T-helper 1 cell treated with Interleukin-12 subunit alpha and Interleukin-12 subunit beta and Interleukin-4 antibody, amounts not matched to agents 30 ng/mL and 1 ng/mL, for 36 hours (primary cell): Measurements from ENCODE around the gene CUTA. TPM values are rescaled to one million over a fixed set of nuclear protein-coding genes. Genes with fewer than 3 reads are reported as not detected.

Experiments used
- intact Hi-C: fragments of 100-400 bp; cut with micrococcal nuclease; formaldehyde crosslinking; loops from one replicate; pipeline ENCODE4 v1.15.1; 2024
- total RNA-seq: library from RNA; stranded (reverse); gene quantifications from 2 replicates; pipeline ENCODE4 v1.2.3, GENCODE V29; 2022

The CUTA gene
- total RNA-seq, 1 donor from 2014 or later = 135 TPM

DNA sequence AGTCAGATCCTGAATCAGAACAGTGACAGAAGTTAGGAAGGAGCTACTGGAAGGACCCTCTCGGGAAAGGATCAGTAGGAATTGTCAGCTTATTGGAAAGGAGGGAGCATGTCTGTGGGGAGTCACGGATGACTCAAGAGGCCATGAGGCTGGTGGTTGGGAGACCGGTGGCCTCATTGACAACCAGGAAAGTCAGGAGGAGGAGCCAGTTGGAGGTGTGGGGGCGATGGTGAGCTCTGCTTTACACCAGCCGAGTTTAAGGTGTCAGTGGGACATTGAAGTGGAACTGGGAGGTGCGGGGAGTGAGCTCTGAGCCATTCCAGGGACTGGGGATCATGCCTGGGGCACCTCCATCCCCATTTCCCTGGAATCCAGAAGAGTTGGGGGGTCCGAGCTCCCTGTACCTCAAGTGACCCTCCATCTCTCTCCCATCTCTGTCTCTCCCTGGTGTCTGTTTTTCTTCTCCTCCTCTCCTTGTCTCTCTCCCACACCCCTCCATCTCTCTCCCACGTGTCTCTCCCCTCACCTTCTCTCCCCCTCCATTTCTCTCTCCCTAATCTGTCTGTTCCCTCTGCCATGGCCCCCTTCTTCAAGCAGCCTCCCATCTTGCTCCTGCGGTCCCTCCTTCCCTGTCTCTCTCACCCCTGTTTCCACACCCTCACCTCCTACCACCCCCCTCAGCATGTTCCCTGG lies 22.2 kb upstream of the CUTA start:
- intact Hi-C loops = no loop called here

DNA sequence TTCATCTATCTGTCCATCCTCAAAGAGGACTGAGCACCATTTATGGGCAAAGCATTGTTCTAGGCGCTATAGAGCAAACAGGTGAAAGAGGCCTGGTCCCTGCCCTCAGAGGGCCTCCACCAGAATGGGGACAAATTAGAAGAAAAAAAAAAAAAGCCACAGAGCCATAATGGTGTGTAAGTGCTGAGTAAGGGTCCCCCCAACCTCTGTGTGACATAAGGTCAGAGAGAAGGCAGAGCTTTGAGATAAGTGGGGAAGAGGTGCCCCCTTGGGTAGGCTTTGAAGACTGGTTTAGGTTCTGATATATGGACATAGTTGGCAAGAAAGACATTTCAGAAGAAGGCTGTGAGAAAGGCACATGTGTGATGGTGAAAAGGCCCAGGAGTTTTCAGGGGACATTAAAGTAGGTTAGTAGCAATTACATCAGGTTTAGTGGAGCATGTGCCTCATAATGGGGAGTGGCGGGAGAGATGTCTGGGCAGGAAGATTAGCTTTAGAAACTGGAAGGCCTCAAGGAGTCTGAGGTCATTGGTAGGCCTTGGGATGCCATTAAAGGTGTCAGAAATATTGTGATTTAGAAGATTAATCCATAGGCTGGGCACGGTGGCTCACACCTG lies 21.2 kb upstream of the CUTA start:
- intact Hi-C loops = no loop called here

DNA sequence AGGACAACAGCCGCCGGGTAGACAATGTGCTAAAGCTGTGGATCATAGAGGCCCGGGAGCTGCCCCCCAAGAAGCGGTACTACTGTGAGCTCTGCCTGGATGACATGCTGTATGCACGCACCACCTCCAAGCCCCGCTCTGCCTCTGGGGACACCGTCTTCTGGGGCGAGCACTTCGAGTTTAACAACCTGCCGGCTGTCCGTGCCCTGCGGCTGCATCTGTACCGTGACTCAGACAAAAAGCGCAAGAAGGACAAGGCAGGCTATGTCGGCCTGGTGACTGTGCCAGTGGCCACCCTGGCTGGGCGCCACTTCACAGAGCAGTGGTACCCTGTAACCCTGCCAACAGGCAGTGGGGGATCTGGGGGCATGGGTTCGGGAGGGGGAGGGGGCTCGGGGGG lies 19.8 kb upstream of the CUTA start:
- intact Hi-C loops = no loop called here

DNA sequence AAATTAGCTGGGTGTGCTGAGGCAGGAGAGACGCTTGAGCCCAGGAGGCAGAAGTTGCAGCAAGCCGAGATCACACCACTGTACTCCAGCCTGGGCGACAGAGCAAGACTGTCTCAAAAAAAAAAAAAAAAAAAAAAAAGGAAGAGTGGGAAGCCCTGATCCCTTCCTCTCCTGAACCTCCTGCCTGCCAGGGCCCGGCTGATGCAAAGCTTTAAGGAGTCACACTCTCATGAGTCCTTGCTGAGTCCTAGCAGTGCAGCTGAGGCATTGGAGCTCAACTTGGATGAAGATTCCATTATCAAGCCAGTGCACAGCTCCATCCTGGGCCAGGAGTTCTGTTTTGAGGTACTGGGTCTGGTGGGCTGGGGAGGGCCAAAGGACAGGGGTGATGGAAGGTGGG lies 17.1 kb upstream of the CUTA start:
- intact Hi-C loops = no loop called here

DNA sequence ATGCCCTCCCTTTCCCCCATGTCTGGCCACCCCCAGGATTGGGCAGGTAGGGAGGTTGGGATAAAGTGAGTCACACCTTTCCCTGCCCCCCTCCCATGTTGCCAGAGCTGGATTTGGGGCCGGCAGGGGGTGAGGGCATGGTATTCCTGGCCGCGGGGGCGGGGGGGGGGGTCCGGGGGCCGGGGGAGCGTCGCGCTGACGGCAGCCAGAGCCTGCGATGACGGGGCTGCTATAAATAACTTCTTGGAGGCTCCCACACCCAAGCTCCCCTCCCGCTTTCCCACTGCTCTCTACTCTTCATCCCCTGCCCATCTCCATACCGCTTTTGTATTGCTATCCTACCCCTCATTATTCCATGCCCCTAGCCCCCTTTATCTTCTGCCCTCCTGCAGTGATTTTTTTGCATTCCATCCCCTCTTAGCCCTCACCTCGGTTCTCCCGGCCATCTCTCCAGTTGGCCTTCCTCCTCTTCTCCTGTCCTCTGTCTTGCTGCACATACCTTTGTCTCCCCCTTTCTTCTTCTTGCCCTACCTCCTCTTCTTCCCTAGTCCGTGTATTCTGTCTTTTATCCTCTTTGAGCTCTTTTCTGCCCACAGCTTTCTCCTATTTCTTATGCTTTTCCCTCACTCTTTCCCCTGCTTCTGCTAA lies 15.8 kb upstream of the CUTA start:
- intact Hi-C loops = no loop called here

- intact Hi-C loops = no loop called here
Observed at GRCh38 chr6:33433001-33433543, 15.2 kb upstream of the CUTA start.

- intact Hi-C loops = no loop called here
Observed at GRCh38 chr6:33432546-33432945, 14.6 kb upstream of the CUTA start.

- intact Hi-C loops = loop anchor here (1.0 kb wide), 1 partner anchor 22 kb away; the partner anchor contains the start of gene ZBTB9
Observed at GRCh38 chr6:33431880-33432541, 14.1 kb upstream of the CUTA start.

- intact Hi-C loops = loop anchor here (1.0 kb wide), 1 partner anchor 23 kb away; the partner anchor contains the start of gene ZBTB9
Observed at GRCh38 chr6:33430991-33431879, 13.3 kb upstream of the CUTA start.

GRCh38 chr6:33430334-33430733 lies 12.4 kb upstream of the CUTA start:
- intact Hi-C loops = no loop called here

DNA sequence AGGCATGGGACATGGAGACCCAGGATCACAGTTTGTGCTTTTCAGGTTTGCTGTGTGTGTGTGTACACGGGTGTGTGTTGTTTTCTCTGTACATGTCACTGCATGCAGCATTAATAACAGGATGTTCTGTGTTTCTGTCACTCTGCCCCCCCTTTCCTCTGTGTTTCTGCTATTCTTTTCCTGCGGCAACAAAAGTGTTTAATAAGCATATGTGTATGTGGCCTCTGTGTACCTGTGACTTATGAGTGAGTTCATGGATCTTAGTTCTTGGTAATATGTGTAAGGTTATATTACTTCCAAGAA lies 11.8 kb upstream of the CUTA start:
- intact Hi-C loops = loop anchor here (5.0 kb wide), 1 partner anchor 103 kb away; no protein-coding TSS in a partner anchor

- intact Hi-C loops = loop anchor here (1.0 to 5.0 kb wide), 2 partner anchors 103 to 142 kb away; no protein-coding TSS in a partner anchor
Observed at GRCh38 chr6:33428966-33429749, 11.3 kb upstream of the CUTA start.

GRCh38 chr6:33428224-33428965 lies 10.5 kb upstream of the CUTA start:
- intact Hi-C loops = loop anchor here (1.0 to 5.0 kb wide), 2 partner anchors 104 to 143 kb away; no protein-coding TSS in a partner anchor

DNA sequence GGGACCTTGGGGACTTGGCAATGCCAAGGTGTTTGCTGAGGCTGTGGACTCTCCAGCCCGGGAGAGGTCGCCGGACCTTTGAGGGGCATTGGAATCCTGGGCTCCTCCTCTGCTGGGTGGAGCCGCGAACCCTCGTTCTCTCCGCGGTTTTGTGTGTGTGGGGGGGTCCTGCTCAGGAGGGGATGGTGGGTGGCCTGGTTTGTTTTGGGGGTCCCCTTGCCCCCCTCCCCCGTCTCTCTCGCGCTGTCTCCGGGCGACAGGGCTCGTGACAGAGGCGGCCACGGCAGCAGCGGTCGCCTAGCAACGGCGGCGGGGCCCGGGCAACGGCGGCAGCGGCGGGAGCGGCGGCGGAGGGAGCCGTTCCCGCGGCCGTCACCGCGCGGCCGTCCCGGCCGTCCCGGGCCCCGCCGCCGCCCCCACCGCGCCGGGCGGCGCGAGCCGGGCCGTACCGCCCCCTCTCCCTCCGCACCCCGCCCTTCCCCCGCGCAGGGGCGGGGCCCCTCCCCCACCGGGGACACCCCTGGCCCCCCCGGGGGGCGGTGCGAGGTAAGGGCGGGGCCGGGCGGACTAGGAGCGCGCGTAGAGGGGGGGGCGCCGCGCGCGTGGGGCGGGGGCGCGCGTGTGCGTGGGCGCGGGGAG lies 9.8 kb upstream of the CUTA start:
- intact Hi-C loops = loop anchor here (1.0 to 5.0 kb wide), 2 partner anchors 105 to 144 kb away; no protein-coding TSS in a partner anchor

DNA sequence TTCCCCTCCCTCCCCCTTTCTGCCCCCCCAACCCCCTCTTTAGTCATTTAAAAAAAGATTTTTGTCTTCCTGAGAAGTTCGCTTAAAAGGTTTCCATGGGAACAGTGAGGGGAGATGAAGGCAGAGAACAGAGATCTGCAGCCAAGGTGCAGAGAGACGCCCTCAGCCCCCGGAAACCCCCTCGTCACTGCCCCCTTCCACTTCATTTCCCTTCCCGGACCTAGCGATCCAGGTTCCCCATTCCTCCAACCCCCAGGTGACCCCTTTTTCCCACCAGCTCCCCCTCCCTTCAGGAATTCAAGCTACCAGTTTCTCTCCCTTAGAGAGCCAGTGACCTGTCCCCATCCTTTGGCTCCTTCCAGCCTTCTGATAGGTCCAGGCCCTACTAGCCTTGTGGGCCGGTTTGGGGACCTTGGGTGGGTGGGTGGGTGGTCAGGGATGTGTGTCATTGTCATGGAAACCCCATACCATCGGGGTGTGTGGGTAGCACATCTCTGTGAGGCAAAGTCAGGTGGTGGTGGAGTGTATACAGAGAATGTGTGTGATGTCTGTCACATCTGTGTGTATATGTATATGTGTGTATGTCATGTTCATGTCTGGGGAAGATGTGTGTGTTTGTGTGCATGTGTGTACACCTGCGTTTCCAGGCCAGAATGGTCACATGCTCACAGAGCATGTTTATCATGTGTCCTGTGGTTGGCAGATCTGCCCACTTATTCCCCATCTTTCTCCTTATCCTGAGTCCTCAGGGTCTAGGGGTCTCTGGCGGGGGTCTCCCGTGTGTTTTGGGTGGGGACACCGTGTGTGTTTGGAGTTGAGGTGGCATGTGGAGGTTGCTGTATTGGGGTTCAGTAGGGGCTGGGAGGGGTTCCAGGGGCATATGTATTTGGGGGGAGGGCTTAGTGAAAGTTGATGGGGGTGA lies 8.9 kb upstream of the CUTA start:
- intact Hi-C loops = loop anchor here (1.0 to 5.0 kb wide), 2 partner anchors 9 to 105 kb away; partner anchors contain the start of gene CUTA

GRCh38 chr6:33425668-33426577 lies 8.0 kb upstream of the CUTA start:
- intact Hi-C loops = loop anchor here (1.0 to 5.0 kb wide), 6 partner anchors 8 to 195 kb away; partner anchors contain the start of genes CUTA, ITPR3, KIFC1 and ZBTB9
